Measurements from ENCODE around the gene CACFD1. TPM values are rescaled to one million over a fixed set of nuclear protein-coding genes. Genes with fewer than 3 reads are reported as not detected.

Gene CACFD1
- total RNA-seq, 1 donor from 2014 or later, result 9.1 TPM

DNA sequence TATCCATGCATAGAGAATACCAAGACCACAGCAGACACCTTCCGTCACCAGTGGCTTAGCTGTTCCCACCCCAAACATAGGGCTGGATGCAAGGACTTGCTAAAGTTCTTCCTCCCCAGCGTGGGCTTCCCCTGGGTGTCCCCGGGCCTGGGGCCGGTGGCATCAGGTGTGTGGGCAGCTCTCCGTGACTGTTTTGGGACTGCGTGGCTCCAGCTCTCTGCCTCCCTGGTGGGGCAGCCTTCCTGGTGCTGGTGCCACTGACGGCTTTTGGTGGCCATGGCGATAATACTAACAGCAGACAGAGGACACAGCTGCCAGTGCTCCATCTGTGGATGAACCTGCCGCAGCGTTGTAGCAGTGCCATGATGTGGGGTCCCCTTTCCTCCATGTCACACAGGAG lies 4.9 kb downstream of the CACFD1 start:
- Histone ChIP-seq H3K27me3 (no peaks in the 10 kb centered on the region), H3K4me1 (peaks cover 10% of the 10 kb centered on the region), H3K27ac (no peak overlapping the region), H3K9me3 (no peaks in the 10 kb centered on the region), H3K36me3 (peaks cover 0 to 8% of the 10 kb centered on the region in 2 donors), H3K4me3 (no peak overlapping the region)
- intact Hi-C loops (cut with DNase I), result no loop called here
- DNase-seq (ENCODE audit: extremely low spot score in 2 of 2), result no peak
- TF ChIP-seq, protein P1, sequence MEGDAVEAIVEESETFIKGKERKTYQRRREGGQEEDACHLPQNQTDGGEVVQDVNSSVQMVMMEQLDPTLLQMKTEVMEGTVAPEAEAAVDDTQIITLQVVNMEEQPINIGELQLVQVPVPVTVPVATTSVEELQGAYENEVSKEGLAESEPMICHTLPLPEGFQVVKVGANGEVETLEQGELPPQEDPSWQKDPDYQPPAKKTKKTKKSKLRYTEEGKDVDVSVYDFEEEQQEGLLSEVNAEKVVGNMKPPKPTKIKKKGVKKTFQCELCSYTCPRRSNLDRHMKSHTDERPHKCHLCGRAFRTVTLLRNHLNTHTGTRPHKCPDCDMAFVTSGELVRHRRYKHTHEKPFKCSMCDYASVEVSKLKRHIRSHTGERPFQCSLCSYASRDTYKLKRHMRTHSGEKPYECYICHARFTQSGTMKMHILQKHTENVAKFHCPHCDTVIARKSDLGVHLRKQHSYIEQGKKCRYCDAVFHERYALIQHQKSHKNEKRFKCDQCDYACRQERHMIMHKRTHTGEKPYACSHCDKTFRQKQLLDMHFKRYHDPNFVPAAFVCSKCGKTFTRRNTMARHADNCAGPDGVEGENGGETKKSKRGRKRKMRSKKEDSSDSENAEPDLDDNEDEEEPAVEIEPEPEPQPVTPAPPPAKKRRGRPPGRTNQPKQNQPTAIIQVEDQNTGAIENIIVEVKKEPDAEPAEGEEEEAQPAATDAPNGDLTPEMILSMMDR (IDR thresholded peaks at IDR 0.05), result no peak
- TF ChIP-seq POLR2A (IDR thresholded peaks at IDR 0.05) (no peak), POLR2AphosphoS5 (IDR thresholded peaks at IDR 0.05; ENCODE audit: insufficient read depth in 1 of 2, low read depth in 1 of 2) (no peak)

DNA sequence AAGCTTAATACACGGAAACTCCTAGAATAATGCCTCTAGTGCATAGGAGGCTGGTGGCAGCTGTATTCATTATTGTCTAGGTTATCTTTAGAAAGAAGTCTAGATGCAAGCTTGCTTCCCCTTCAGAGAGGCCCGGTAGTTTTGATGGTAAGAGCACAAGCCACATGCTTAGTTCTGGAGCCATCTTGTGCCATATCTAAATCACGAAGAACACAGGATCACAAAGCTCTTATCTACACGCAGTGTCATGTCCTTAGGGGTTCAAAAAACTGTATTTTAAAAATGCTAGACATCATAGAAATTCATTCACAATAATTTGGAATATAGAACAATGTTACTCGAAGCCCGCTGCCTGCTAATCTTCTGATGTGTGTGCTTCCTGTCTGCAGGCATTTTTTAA lies 6.2 kb downstream of the CACFD1 start:
- peaks cover 0 to 8% of the 10 kb centered on the region in 2 donors for H3K36me3 ChIP-seq
- no peak overlapping the region for H3K27ac ChIP-seq
- no peaks in the 10 kb centered on the region for H3K27me3 ChIP-seq
- H3K9me3 ChIP-seq, result no peaks in the 10 kb centered on the region
- no peak overlapping the region for H3K4me3 ChIP-seq
- DNase-seq (ENCODE audit: extremely low spot score in 2 of 2), result no peak
- TF ChIP-seq, protein P1 (IDR thresholded peaks at IDR 0.05), result no peak
- no peak for TF ChIP-seq POLR2AphosphoS5 (IDR thresholded peaks at IDR 0.05; ENCODE audit: insufficient read depth in 1 of 2, low read depth in 1 of 2)
- no peak for TF ChIP-seq POLR2A (IDR thresholded peaks at IDR 0.05)
- intact Hi-C loops (cut with DNase I), result no loop called here
- peaks cover 2% of the 10 kb centered on the region for H3K4me1 ChIP-seq

DNA sequence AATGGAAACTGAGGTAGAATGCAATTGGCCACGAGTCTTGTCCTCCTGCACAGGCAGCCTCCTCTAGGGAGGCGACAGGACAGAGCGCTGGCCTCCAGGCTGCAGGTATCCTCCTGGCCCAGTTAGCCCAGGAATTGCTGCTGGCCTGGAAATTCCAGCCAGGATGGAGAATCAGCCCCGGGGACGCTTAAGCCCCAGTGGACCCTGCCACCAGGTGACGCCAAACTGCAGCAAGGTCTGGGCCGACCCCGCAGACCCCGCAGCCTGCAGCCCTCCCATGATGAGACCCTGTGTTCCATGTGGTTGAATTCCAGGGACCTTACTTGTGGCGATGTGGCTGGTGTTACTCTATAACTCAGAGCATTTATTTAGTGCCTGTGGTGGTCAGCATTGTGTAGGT lies 7.3 kb downstream of the CACFD1 start:
- no peaks in the 10 kb centered on the region for H3K9me3 ChIP-seq
- no peak overlapping the region for H3K4me3 ChIP-seq
- intact Hi-C loops (cut with DNase I), result no loop called here
- H3K27ac ChIP-seq, result no peak overlapping the region
- DNase-seq (ENCODE audit: extremely low spot score in 2 of 2), result no peak
- H3K27me3 ChIP-seq, result no peaks in the 10 kb centered on the region
- H3K4me1 ChIP-seq, result no peaks in the 10 kb centered on the region
- peaks cover 0 to 8% of the 10 kb centered on the region in 2 donors for H3K36me3 ChIP-seq
- TF ChIP-seq POLR2AphosphoS5 (IDR thresholded peaks at IDR 0.05; ENCODE audit: insufficient read depth in 1 of 2, low read depth in 1 of 2) (no peak), POLR2A (IDR thresholded peaks at IDR 0.05) (no peak)
- TF ChIP-seq, protein P1 (IDR thresholded peaks at IDR 0.05), result no peak

DNA sequence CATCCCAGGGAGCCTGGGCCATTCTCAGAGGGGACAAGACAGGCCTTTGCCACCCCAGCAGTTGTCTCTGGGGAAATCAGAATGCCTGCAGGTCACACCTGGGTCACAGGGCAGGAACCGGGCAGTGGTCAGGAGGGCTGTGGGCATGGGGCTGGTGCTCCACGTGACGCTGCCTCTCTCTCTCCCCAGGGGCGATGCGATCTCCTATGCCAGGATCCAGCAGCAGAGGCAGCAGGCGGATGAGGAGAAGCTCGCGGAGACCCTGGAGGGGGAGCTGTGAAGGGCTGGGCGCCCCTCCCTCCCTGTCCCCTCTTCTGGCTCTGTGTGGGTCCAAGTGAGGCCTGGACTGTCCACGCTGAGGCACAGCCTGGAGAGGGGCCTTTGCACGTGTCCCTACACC lies 8.6 kb downstream of the CACFD1 start:
- Histone ChIP-seq H3K9me3 (no peaks in the 10 kb centered on the region), H3K36me3 (peaks cover 0 to 8% of the 10 kb centered on the region in 2 donors), H3K4me1 (no peaks in the 10 kb centered on the region), H3K27me3 (no peaks in the 10 kb centered on the region), H3K4me3 (no peak overlapping the region), H3K27ac (no peak overlapping the region)
- intact Hi-C loops (cut with DNase I), result no loop called here
- TF ChIP-seq POLR2A (IDR thresholded peaks at IDR 0.05) (no peak), POLR2AphosphoS5 (IDR thresholded peaks at IDR 0.05; ENCODE audit: insufficient read depth in 1 of 2, low read depth in 1 of 2) (no peak)
- TF ChIP-seq, protein P1 (IDR thresholded peaks at IDR 0.05), result no peak
- no peak for DNase-seq (ENCODE audit: extremely low spot score in 2 of 2)

DNA sequence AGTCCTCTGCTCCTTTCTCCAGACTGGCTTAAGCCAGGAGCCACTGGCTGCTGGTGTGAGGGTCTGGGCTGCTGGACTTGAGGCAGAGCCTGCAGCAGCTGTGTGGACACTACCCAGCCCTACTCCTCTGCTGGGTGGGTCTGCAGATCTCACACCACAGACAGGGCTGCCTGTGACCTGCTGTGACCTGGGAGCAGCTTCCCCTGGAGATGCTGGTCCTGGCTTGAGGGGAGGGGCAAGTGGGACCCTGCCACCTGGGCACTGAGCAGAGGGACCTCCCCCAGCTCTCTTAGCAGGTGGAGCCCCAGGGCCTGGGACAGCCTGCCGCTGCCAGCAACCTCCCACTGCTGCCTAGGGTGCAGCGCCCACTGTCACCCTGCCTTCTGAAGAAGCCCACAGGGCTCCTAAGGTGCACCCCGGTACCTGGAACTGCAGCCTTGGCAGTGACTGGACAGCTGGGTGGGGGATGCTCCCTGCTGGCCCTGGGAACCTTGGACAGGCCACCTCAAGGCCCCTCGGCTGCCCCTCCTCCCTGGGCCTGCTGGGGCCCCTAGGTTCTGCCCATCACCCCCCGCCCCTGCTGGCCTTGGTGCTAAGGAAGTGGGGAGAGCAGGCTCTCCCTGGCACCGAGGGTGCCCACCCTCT lies 9.1 kb downstream of the CACFD1 start:
- no peak for DNase-seq (ENCODE audit: extremely low spot score in 2 of 2)
- TF ChIP-seq POLR2A (IDR thresholded peaks at IDR 0.05) (no peak), POLR2AphosphoS5 (IDR thresholded peaks at IDR 0.05; ENCODE audit: insufficient read depth in 1 of 2, low read depth in 1 of 2) (no peak)
- TF ChIP-seq, protein P1 (IDR thresholded peaks at IDR 0.05), result no peak
- intact Hi-C loops (cut with DNase I), result no loop called here
- Histone ChIP-seq H3K36me3 (peaks cover 0 to 8% of the 10 kb centered on the region in 2 donors), H3K4me3 (no peak overlapping the region), H3K4me1 (no peaks in the 10 kb centered on the region), H3K27me3 (no peaks in the 10 kb centered on the region), H3K27ac (no peak overlapping the region), H3K9me3 (no peaks in the 10 kb centered on the region)

Data from vagina (tissue), 2 donors.